Liver (tissue), 9 donors: ENCODE results near the gene APOC1. TPM values are rescaled to one million over a fixed set of nuclear protein-coding genes. Genes with fewer than 3 reads are reported as not detected.

ENCODE experiments used
- DNase-seq: peaks from one replicate; pipeline ENCODE4 v3.0.0-alpha.2; 2017; ENCODE audit warnings: low spot score
- H3K27ac ChIP-seq, 2 donors: one replicate each; pipeline ENCODE4 v1.7.0; 2013; ENCODE audit warnings: inconsistent platforms in 2 of 2, low read length in 2 of 2, control low read depth in 1 of 2, low read depth in 1 of 2, mild to moderate bottlenecking in 1 of 2
- H3K27me3 ChIP-seq, 4 donors: one replicate each; pipeline versions ENCODE4 v1.6.1 to v1.7.0; 2013; ENCODE audit warnings: low read length in 3 of 4, inconsistent platforms in 1 of 4, mild to moderate bottlenecking in 1 of 4, moderate library complexity in 1 of 4; ENCODE audit not compliant: control insufficient read depth in 4 of 4, insufficient read depth in 4 of 4
- H3K36me3 ChIP-seq, 4 donors: one replicate each; pipeline versions ENCODE4 v1.6.1 to v1.7.0; 2013; ENCODE audit warnings: low read length in 3 of 4, mild to moderate bottlenecking in 3 of 4, low read depth in 1 of 4, moderate library complexity in 1 of 4; ENCODE audit not compliant: control insufficient read depth in 4 of 4, insufficient read depth in 3 of 4
- H3K4me1 ChIP-seq, 4 donors: one replicate each; pipeline versions ENCODE4 v1.6.1 to v1.7.0; 2013; ENCODE audit warnings: low read length in 3 of 4, mild to moderate bottlenecking in 3 of 4, moderate library complexity in 1 of 4; ENCODE audit not compliant: control insufficient read depth in 4 of 4, insufficient read depth in 4 of 4
- H3K4me3 ChIP-seq, 3 donors: one replicate each; pipeline versions ENCODE4 v1.6.1 to v1.7.0; 2013; ENCODE audit warnings: low read length in 3 of 3, control low read depth in 1 of 3, low read depth in 1 of 3, mild to moderate bottlenecking in 1 of 3
- H3K9ac ChIP-seq, 2 donors: one replicate each; pipeline ENCODE4 v1.7.0; 2013; ENCODE audit warnings: low read length in 2 of 2, mild to moderate bottlenecking in 2 of 2, moderate library complexity in 2 of 2, control low read depth in 1 of 2, low read depth in 1 of 2
- H3K9me3 ChIP-seq, 4 donors: one replicate each; pipeline versions ENCODE4 v1.6.1 to v1.7.0; 2013; ENCODE audit warnings: low read length in 3 of 4; ENCODE audit not compliant: control insufficient read depth in 4 of 4
- EGR1 ChIP-seq, 2 donors: IDR thresholded peaks; 2 replicates each; pipeline ENCODE4 v1.6.1; 2016 to 2018; ENCODE audit warnings: antibody characterized with exemption in 2 of 2, low read depth in 2 of 2
- GABPA ChIP-seq, 2 donors: IDR thresholded peaks in 1 of 2; conservative IDR thresholded peaks in 1 of 2; 2 replicates each; pipeline ENCODE4 v1.6.1; 2016; ENCODE audit warnings: antibody characterized with exemption in 2 of 2, mild to moderate bottlenecking in 1 of 2, moderate library complexity in 1 of 2
- HNF4A ChIP-seq, 2 donors: conservative IDR thresholded peaks; 2 replicates each; pipeline ENCODE4 v1.6.1; 2016; ENCODE audit warnings: antibody characterized with exemption in 2 of 2, mild to moderate bottlenecking in 2 of 2
- HNF4G ChIP-seq: IDR thresholded peaks from 2 replicates; pipeline ENCODE4 v1.6.1; 2016; ENCODE audit warnings: antibody characterized with exemption
- JUND ChIP-seq, 2 donors: IDR thresholded peaks; 2 replicates each; pipeline ENCODE4 v1.6.1; 2016; ENCODE audit warnings: antibody characterized with exemption in 2 of 2
- NR2F2 ChIP-seq: IDR thresholded peaks from 2 replicates; pipeline ENCODE4 v1.6.1; 2016; ENCODE audit warnings: antibody characterized with exemption
- RAD21 ChIP-seq, 2 donors: IDR thresholded peaks; 2 replicates each; pipeline ENCODE4 v1.6.1; 2016; ENCODE audit warnings: antibody characterized with exemption in 2 of 2, mild to moderate bottlenecking in 2 of 2
- RXRA ChIP-seq, 2 donors: IDR thresholded peaks; 2 replicates each; pipeline ENCODE4 v1.6.1; 2017 to 2018; ENCODE audit warnings: antibody characterized with exemption in 2 of 2, mild to moderate bottlenecking in 1 of 2
- WGBS: extraction: QIAGEN DNeasy Blood & Tissue Kit; methylation state at CpG from one replicate; pipeline ENCODE4 v1.1.7; 2013; 5-methylcytosine and 5-hydroxymethylcytosine counted together
- polyA plus RNA-seq, 2 donors: library from polyadenylated mRNA; stranded (reverse) in 1 of 2; unstranded in 1 of 2; fragments of 200-250 nt in 1 of 2; fragments of >200 nt in 1 of 2; fragmentation: Nextera tagmentation in 1 of 2; extraction: Ambion mirVana in 1 of 2; gene quantifications; one replicate each; pipeline versions ENCODE4 v1.2.1 to v1.2.3, GENCODE V29; 2013 to 2015
- total RNA-seq, 2 donors: library from RNA; depleted of rRNA; stranded (reverse); fragments of >200 nt; gene quantifications; one replicate each; pipeline ENCODE4 v1.2.3, GENCODE V29; 2014
- TF ChIP-seq, protein P1 (sequence below): IDR thresholded peaks from 2 replicates; pipeline ENCODE4 v1.6.1; 2016; ENCODE audit warnings: antibody characterized with exemption
- TF ChIP-seq, protein P2 (sequence below): IDR thresholded peaks from 2 replicates; pipeline ENCODE4 v1.6.1; 2016; ENCODE audit warnings: antibody characterized with exemption
- TF ChIP-seq, protein P3 (sequence below): IDR thresholded peaks from 2 replicates; pipeline ENCODE4 v1.6.1; 2016; ENCODE audit warnings: antibody characterized with exemption
- TF ChIP-seq, protein P4 (sequence below): fragments of 150-350 bp; IDR thresholded peaks from 2 replicates; pipeline ENCODE4 v1.5.1; 2017; ENCODE audit warnings: improper control_type of control experiment, low read depth, low read length; ENCODE audit not compliant: missing input control
- donor health status: healthy.
- donor health status: healthy.
- donor health status: healthy.
- donor health status: healthy.
- donor health status: healthy.

Gene APOC1
- total and polyA plus RNA-seq, 4 donors: 612 to 10,095 (median 2,966) TPM

DNA sequence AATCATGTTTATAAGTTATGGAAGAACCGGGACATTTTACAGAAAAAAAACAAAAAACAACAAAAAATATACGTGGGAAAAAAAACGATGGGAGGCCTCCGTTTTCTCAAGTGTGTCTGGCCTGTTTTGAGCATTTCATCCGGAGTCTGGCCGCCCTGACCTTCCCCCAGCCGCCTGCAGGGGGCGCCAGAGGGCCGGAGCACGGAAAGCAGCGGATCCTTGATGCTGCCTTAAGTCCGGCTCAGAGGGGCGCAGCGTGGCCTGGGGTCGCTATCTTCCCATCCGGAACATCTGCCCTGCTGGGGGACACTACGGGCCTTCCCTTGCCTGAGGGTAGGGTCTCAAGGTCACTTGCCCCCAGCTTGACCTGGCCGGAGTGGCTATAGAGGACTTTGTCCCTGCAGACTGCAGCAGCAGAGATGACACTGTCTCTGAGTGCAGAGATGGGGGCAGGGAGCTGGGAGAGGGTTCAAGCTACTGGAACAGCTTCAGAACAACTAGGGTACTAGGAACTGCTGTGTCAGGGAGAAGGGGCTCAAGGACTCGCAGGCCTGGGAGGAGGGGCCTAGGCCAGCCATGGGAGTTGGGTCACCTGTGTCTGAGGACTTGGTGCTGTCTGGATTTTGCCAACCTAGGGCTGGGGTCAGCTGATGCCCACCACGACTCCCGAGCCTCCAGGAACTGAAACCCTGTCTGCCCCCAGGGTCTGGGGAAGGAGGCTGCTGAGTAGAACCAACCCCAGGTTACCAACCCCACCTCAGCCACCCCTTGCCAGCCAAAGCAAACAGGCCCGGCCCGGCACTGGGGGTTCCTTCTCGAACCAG lies 10.6 kb upstream of the APOC1 start (continued):
- TF ChIP-seq, protein P1, sequence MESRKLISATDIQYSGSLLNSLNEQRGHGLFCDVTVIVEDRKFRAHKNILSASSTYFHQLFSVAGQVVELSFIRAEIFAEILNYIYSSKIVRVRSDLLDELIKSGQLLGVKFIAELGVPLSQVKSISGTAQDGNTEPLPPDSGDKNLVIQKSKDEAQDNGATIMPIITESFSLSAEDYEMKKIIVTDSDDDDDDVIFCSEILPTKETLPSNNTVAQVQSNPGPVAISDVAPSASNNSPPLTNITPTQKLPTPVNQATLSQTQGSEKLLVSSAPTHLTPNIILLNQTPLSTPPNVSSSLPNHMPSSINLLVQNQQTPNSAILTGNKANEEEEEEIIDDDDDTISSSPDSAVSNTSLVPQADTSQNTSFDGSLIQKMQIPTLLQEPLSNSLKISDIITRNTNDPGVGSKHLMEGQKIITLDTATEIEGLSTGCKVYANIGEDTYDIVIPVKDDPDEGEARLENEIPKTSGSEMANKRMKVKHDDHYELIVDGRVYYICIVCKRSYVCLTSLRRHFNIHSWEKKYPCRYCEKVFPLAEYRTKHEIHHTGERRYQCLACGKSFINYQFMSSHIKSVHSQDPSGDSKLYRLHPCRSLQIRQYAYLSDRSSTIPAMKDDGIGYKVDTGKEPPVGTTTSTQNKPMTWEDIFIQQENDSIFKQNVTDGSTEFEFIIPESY: no peak
- TF ChIP-seq JUND (IDR thresholded peaks at IDR 0.05) (peak; percentile 66 to 69), EGR1 (IDR thresholded peaks at IDR 0.05; ENCODE audit: low read depth in 2 of 2) (no peak), HNF4G (peak; percentile 92)
- TF ChIP-seq, protein P2, sequence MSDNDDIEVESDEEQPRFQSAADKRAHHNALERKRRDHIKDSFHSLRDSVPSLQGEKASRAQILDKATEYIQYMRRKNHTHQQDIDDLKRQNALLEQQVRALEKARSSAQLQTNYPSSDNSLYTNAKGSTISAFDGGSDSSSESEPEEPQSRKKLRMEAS: no peak

DNA sequence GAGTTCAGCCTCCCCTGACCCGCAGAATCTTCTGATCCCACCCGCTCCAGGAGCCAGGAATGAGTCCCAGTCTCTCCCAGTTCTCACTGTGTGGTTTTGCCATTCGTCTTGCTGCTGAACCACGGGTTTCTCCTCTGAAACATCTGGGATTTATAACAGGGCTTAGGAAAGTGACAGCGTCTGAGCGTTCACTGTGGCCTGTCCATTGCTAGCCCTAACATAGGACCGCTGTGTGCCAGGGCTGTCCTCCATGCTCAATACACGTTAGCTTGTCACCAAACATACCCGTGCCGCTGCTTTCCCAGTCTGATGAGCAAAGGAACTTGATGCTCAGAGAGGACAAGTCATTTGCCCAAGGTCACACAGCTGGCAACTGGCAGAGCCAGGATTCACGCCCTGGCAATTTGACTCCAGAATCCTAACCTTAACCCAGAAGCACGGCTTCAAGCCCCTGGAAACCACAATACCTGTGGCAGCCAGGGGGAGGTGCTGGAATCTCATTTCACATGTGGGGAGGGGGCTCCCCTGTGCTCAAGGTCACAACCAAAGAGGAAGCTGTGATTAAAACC lies 9.9 kb upstream of the APOC1 start:
- no peak for DNase-seq
- peak overlapping the region; percentile 78 to 88 for H3K27ac ChIP-seq
- peak overlapping the region; percentile 20 to 70 (median 55) for H3K4me3 ChIP-seq

DNA sequence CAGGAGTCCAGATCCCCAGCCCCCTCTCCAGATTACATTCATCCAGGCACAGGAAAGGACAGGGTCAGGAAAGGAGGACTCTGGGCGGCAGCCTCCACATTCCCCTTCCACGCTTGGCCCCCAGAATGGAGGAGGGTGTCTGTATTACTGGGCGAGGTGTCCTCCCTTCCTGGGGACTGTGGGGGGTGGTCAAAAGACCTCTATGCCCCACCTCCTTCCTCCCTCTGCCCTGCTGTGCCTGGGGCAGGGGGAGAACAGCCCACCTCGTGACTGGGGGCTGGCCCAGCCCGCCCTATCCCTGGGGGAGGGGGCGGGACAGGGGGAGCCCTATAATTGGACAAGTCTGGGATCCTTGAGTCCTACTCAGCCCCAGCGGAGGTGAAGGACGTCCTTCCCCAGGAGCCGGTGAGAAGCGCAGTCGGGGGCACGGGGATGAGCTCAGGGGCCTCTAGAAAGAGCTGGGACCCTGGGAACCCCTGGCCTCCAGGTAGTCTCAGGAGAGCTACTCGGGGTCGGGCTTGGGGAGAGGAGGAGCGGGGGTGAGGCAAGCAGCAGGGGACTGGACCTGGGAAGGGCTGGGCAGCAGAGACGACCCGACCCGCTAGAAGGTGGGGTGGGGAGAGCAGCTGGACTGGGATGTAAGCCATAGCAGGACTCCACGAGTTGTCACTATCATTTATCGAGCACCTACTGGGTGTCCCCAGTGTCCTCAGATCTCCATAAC lies 8.8 kb upstream of the APOC1 start, which contains the start of gene APOE:
TSS of gene APOE (plus strand) at position 360 of the 724 bp plus-strand sequence. CDS start 829 bp downstream, outside the sequence.
- peaks cover 13 to 67% (median 42%) of the 10 kb centered on the region in 4 donors for H3K4me1 ChIP-seq
- WGBS: 3% methylated on average over 20 of the region's 20 CpGs
- H3K9ac ChIP-seq: peak within 1 kb of the TSS; percentile 0 to 60
- peak within 1 kb of the TSS; percentile 78 to 88 for H3K27ac ChIP-seq
- peaks cover 0 to 16% (median 4%) of the 10 kb centered on the region in 4 donors for H3K36me3 ChIP-seq
- DNase-seq: peak; percentile 70
- H3K4me3 ChIP-seq: peak within 1 kb of the TSS; percentile 55 to 82 (median 70)
- H3K9me3 ChIP-seq: no peaks in the 10 kb centered on the region
- no peaks in the 10 kb centered on the region for H3K27me3 ChIP-seq
- TF ChIP-seq HNF4A (conservative IDR thresholded peaks at IDR 0.05): peak; percentile 42 to 59
- peak; percentile 1 to 20 for TF ChIP-seq RAD21 (IDR thresholded peaks at IDR 0.05)
- peak in 1 of 2 donors; percentile 27 for TF ChIP-seq JUND (IDR thresholded peaks at IDR 0.05)
- TF ChIP-seq, protein P2: no peak
- no peak for TF ChIP-seq HNF4G
- TF ChIP-seq, protein P3, sequence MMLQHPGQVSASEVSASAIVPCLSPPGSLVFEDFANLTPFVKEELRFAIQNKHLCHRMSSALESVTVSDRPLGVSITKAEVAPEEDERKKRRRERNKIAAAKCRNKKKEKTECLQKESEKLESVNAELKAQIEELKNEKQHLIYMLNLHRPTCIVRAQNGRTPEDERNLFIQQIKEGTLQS: peak; percentile 29
- TF ChIP-seq RXRA (IDR thresholded peaks at IDR 0.05): peak; percentile 56 to 63
- no peak for TF ChIP-seq GABPA (IDR thresholded peaks at IDR 0.05 in 1 of 2, conservative IDR thresholded peaks at IDR 0.05 in 1 of 2)
- TF ChIP-seq NR2F2: no peak
- TF ChIP-seq, protein P4, sequence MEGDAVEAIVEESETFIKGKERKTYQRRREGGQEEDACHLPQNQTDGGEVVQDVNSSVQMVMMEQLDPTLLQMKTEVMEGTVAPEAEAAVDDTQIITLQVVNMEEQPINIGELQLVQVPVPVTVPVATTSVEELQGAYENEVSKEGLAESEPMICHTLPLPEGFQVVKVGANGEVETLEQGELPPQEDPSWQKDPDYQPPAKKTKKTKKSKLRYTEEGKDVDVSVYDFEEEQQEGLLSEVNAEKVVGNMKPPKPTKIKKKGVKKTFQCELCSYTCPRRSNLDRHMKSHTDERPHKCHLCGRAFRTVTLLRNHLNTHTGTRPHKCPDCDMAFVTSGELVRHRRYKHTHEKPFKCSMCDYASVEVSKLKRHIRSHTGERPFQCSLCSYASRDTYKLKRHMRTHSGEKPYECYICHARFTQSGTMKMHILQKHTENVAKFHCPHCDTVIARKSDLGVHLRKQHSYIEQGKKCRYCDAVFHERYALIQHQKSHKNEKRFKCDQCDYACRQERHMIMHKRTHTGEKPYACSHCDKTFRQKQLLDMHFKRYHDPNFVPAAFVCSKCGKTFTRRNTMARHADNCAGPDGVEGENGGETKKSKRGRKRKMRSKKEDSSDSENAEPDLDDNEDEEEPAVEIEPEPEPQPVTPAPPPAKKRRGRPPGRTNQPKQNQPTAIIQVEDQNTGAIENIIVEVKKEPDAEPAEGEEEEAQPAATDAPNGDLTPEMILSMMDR: no peak

More for the DNA sequence above, 9.9 kb upstream of the APOC1 start:
- no peaks in the 10 kb centered on the region for H3K9me3 ChIP-seq
- H3K27me3 ChIP-seq: no peaks in the 10 kb centered on the region
- peaks cover 13 to 64% (median 42%) of the 10 kb centered on the region in 4 donors for H3K4me1 ChIP-seq
- 29% methylated on average over 12 of the region's 12 CpGs for WGBS
- peaks cover 0 to 26% (median 4%) of the 10 kb centered on the region in 4 donors for H3K36me3 ChIP-seq
- H3K9ac ChIP-seq: peak overlapping the region; percentile 10 to 57
- TF ChIP-seq RAD21 (IDR thresholded peaks at IDR 0.05): peak; percentile 23 to 44
- TF ChIP-seq, protein P2: no peak
- no peak for TF ChIP-seq GABPA (IDR thresholded peaks at IDR 0.05 in 1 of 2, conservative IDR thresholded peaks at IDR 0.05 in 1 of 2)
- no peak for TF ChIP-seq HNF4A (conservative IDR thresholded peaks at IDR 0.05)
- TF ChIP-seq, protein P4: peak; percentile 33
